ENCODE measurements around the gene PTGDS. TPM values are rescaled to one million over a fixed set of nuclear protein-coding genes. Genes with fewer than 3 reads are reported as not detected.

PTGDS gene
- total RNA-seq, 2 donors from 2014 or later = 13.8 to 22.1 TPM

DNA sequence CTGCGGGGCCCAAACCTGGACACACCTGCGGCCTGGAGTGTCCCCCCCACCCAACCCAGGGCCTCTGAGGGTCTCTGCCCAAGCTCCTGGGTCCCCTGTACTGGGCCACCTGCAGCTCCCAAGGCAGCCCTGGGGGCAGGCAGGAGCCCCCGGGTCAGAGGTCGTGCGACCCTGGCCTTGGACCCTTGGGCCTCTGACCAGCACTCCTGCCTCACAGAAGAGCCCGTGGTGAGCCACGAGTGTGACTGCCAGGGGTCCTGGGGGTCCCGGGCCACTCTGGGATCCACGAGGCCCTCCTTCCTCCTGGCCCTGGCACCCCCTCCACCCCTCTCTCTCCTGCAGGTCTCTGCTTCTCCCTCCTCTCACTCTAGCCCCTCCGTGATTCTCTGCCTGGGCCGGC is 5.0 kb upstream of the PTGDS start:
- Mint-ChIP-seq H3K4me1 (peaks cover under 1% of the 10 kb centered on the region), H3K36me3 (ENCODE audit: low read depth) (no peaks in the 10 kb centered on the region), H3K9me3 (no peaks in the 10 kb centered on the region), H3K27ac (no peak overlapping the region), H3K27me3 (ENCODE audit: insufficient read depth) (peaks cover under 1% of the 10 kb centered on the region), H3K4me3 (no peak overlapping the region)
- H3K27me3 ChIP-seq (ENCODE audit: control insufficient read depth, insufficient read depth, low read length, poor library complexity, severe bottlenecking) = peaks cover 3% of the 10 kb centered on the region
- H3K4me3 ChIP-seq (ENCODE audit: low read length) = no peak overlapping the region
- H3K36me3 ChIP-seq (ENCODE audit: control insufficient read depth, insufficient read depth, low read length) = no peaks in the 10 kb centered on the region
- DNase-seq = no peak
- no peak overlapping the region for H3K9ac ChIP-seq (ENCODE audit: extremely low read depth, low read length, poor library complexity, severe bottlenecking)
- TF ChIP-seq, protein P1, sequence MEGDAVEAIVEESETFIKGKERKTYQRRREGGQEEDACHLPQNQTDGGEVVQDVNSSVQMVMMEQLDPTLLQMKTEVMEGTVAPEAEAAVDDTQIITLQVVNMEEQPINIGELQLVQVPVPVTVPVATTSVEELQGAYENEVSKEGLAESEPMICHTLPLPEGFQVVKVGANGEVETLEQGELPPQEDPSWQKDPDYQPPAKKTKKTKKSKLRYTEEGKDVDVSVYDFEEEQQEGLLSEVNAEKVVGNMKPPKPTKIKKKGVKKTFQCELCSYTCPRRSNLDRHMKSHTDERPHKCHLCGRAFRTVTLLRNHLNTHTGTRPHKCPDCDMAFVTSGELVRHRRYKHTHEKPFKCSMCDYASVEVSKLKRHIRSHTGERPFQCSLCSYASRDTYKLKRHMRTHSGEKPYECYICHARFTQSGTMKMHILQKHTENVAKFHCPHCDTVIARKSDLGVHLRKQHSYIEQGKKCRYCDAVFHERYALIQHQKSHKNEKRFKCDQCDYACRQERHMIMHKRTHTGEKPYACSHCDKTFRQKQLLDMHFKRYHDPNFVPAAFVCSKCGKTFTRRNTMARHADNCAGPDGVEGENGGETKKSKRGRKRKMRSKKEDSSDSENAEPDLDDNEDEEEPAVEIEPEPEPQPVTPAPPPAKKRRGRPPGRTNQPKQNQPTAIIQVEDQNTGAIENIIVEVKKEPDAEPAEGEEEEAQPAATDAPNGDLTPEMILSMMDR (conservative IDR thresholded peaks at IDR 0.05) = no peak
- WGBS, 2 experiments (ENCODE audit: insufficient coverage in 1 of 2, insufficient read length in 1 of 2) = 88 to 91% methylated on average over 8 to 11 of the region's 11 CpGs
- H3K9me3 ChIP-seq (ENCODE audit: control insufficient read depth, low read length) = no peaks in the 10 kb centered on the region
- H3K4me1 ChIP-seq (ENCODE audit: control insufficient read depth, insufficient read depth, low read length) = no peaks in the 10 kb centered on the region
- no peak overlapping the region for H3K27ac ChIP-seq (ENCODE audit: low read depth, low read length)

DNA sequence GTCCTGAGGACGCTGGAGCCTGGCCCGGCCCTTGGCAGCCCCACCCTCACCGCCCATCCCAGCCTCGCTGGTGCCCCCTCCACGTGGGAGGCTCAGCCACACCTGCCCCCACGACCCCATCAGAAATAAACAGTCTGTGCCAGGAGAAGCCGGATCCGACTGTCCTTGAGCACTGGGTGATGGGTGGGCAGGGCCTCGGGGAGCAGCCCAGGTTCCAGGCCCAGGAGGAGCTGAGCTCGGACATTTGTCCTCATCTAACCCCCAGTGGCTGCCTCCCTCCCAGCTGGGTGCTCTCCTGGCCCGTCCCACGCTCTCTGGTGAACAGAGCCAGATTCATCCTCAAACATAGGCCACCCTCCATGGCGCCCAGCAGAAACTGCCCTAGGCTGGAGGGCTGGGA is 4.6 kb upstream of the PTGDS start:
- Histone ChIP-seq H3K36me3 (ENCODE audit: control insufficient read depth, insufficient read depth, low read length) (no peaks in the 10 kb centered on the region), H3K4me3 (ENCODE audit: low read length) (no peak overlapping the region), H3K27ac (ENCODE audit: low read depth, low read length) (no peak overlapping the region), H3K27me3 (ENCODE audit: control insufficient read depth, insufficient read depth, low read length, poor library complexity, severe bottlenecking) (peaks cover 6% of the 10 kb centered on the region), H3K9me3 (ENCODE audit: control insufficient read depth, low read length) (no peaks in the 10 kb centered on the region), H3K4me1 (ENCODE audit: control insufficient read depth, insufficient read depth, low read length) (no peaks in the 10 kb centered on the region), H3K9ac (ENCODE audit: extremely low read depth, low read length, poor library complexity, severe bottlenecking) (no peak overlapping the region)
- Mint-ChIP-seq H3K4me3 (no peak overlapping the region), H3K27me3 (ENCODE audit: insufficient read depth) (peaks cover 2% of the 10 kb centered on the region), H3K9me3 (no peaks in the 10 kb centered on the region), H3K4me1 (peaks cover 2% of the 10 kb centered on the region), H3K27ac (no peak overlapping the region), H3K36me3 (ENCODE audit: low read depth) (no peaks in the 10 kb centered on the region)
- no peak for DNase-seq
- TF ChIP-seq, protein P1 (conservative IDR thresholded peaks at IDR 0.05) = no peak
- WGBS, 2 experiments (ENCODE audit: insufficient coverage in 1 of 2, insufficient read length in 1 of 2) = 71 to 78% methylated on average over 4 to 13 of the region's 13 CpGs

DNA sequence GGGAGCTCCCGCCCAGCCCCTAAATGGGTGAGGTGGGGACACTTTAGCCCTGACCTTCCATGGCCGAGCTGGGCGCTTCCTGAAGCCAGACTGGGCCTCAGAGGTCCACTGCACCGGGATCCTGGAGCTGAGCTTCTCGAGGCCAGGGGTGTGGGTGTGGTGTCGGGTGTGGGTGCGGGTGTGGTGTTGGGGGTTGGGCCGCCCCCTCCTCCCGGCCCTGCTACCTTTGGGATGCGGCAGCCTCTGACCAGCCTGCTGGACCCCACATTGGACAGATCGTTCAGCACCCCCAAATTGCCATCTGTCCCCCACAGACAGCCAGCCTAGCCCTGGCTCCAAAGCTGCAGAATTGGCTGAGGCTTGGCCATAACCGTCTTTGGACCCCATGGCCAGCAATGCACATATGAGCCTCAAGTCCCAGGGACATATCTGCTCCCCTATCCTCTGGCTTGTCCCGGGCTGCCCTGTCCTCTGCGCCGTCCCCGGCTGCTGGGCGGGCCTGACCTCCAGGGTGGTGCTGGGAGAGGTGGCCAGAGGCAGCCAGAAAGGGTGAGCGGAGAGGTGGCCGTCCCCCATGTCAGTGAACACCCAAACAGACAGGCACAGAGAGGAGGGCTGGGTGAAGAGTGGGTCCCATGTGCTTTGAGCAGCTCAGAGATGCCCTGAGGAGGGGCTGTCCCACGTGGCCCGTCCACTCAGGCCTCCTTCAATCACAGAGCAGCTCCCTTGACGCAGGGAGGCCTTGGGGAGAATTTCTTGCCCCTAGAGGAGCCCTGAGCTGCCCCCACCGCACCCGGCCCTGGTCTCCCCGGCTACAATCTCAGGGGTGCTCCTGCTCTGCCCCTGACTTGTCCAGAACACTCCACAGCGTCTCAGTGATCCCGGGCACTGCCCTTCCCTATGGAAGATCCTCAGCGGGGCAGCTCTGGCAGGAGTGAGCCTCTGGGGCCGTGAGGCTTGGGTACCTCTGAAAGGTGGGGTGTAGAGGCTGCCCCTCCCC is 3.4 kb upstream of the PTGDS start:
- WGBS, 2 experiments (ENCODE audit: insufficient coverage in 1 of 2, insufficient read length in 1 of 2) = 89 to 90% methylated on average over 14 to 29 of the region's 29 CpGs

More for the DNA sequence above, 3.4 kb upstream of the PTGDS start:
- no peak for DNase-seq
- no peaks in the 10 kb centered on the region for H3K4me1 ChIP-seq (ENCODE audit: control insufficient read depth, insufficient read depth, low read length)
- Mint-ChIP-seq H3K4me1 (peaks cover 2% of the 10 kb centered on the region), H3K36me3 (ENCODE audit: low read depth) (no peaks in the 10 kb centered on the region), H3K4me3 (no peak overlapping the region), H3K27me3 (ENCODE audit: insufficient read depth) (peaks cover 2% of the 10 kb centered on the region), H3K27ac (no peak overlapping the region), H3K9me3 (no peaks in the 10 kb centered on the region)
- no peaks in the 10 kb centered on the region for H3K36me3 ChIP-seq (ENCODE audit: control insufficient read depth, insufficient read depth, low read length)
- peaks cover 6% of the 10 kb centered on the region for H3K27me3 ChIP-seq (ENCODE audit: control insufficient read depth, insufficient read depth, low read length, poor library complexity, severe bottlenecking)
- no peaks in the 10 kb centered on the region for H3K9me3 ChIP-seq (ENCODE audit: control insufficient read depth, low read length)
- no peak overlapping the region for H3K9ac ChIP-seq (ENCODE audit: extremely low read depth, low read length, poor library complexity, severe bottlenecking)
- no peak overlapping the region for H3K27ac ChIP-seq (ENCODE audit: low read depth, low read length)
- TF ChIP-seq, protein P1 (conservative IDR thresholded peaks at IDR 0.05) = no peak
- H3K4me3 ChIP-seq (ENCODE audit: low read length) = no peak overlapping the region

All from endodermal cell (in vitro differentiated cells).